M059J (cell line): ENCODE results near the gene KATNB1. TPM values are rescaled to one million over a fixed set of nuclear protein-coding genes. Genes with fewer than 3 reads are reported as not detected.
"Not testable (repeated sequence)": the region's sequence is repeated elsewhere in the genome, so short reads cannot be mapped to it uniquely, and the experiment has no call there.

Experiments
- DNase-seq: peaks from one replicate; pipeline ENCODE4 v3.0.0-alpha.2; 2012; ENCODE audit warnings: low read depth
- total RNA-seq: library from RNA; depleted of rRNA; stranded (reverse); fragments of >200 nt; shearing (Covaris generic); gene quantifications from 2 replicates; pipeline ENCODE4 v1.2.3, GENCODE V29; 2014

The KATNB1 gene
- total RNA-seq, 1 experiment from 2014 or later: 38.4 TPM

DNA sequence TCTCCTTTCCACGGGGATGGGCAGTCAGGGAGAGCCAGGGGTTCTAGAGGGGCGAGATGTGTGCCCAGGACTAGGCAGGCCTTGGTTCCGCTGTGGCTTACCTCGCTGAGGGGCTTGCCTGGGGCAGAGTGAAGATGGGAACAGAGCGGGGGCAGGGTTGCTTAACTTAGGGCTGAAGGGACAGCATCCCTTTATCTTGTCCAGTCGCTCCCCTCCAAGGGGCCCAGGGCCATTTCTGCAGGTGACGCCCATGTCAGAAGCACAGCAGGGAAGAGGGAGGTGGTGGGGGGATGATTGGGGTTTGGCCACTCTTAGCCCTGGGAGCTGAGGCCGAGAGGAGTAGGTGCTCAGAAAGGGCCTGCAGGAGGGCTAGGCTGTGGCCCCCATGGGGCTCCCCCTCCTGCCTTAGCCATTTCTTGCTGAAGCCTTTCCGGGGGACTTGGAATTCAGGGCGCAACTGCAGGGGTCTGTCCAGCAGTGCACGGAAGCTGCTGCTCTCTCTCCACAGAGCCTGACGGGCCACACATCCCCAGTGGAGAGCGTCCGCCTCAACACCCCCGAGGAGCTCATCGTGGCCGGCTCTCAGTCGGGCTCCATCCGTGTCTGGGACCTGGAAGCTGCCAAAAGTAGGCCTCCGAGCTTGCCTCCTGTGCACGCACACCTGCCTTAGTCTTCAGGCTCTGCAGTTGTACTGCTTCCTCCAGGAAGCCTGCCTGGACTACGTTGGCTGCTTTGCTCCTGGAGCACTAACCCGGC lies 8.5 kb downstream of the KATNB1 start:
- DNase-seq: no peak

DNA sequence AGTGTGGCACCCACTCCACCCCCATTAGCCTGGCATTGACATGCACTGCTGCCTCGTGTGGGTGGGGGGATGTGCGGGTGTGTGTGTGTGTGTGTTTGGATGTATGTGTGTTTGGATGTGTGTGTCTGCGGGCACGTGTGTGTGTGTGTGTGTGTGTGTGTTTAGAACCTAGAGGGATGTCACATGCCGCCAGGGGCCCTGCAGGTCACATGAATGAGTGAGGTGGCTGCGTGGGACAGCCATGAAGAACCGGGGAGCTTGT lies 9.0 kb downstream of the KATNB1 start:
- DNase-seq: no peak

DNA sequence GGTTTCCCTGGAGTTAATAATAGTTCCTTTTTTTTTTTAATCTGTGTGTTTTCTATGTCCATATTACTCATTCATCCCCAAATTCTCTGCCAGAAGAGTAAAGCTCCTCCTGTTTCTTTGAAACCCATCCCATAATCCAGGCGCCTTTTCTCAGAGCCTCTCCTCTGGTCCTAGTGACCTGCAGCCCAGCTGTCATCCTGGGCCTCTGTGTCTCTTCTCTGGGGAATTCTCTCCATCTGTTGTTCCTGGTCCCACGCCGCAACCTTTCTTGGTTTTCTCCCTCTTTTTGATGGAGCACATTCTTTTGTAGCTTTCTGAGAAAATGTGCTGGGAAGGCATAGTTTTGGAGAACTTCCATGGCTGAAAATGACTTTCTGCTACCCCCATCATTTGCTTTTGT lies 10.2 kb downstream of the KATNB1 start:
- DNase-seq: no peak

DNA sequence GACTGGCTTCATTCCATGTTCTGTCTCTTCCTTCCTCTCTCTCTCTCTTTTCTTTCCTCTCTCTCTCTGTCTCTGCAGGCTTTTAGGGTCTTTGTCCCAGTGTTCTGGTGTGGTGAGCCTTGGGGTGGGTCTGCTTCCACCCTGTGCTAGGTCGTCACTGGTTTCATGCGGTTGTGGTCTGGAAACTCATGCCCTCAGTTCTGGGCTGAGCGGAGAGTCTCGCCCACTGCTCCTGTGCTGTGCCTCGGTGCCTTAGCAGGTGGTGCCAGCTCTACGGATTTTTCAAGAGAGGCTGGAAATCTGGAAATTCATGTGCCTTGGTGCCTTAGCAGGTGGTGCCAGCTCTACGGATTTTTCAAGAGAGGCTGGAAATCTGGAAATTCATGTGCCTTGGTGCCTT lies 10.7 kb downstream of the KATNB1 start:
- DNase-seq: not testable (repeated sequence)

DNA sequence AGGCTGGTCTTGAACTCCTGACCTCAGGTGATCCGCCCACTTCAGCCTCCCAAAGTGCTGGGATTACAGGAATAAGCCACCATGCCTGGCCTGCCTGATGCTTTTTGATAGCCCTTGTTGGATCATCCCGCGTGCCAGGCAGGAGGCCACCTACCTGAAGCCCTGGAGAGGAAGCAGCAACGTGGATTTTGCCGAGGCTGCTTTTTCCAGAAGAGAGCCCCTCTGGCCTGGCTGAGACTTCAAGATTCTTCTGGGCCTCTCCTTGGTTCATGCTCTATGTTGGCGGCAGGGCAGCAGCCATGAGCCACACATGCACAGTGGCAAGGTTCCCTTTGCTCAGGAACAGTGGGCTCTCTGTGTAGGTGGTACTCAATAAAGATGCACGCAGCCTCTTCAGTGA lies 11.5 kb downstream of the KATNB1 start:
- no peak for DNase-seq

DNA sequence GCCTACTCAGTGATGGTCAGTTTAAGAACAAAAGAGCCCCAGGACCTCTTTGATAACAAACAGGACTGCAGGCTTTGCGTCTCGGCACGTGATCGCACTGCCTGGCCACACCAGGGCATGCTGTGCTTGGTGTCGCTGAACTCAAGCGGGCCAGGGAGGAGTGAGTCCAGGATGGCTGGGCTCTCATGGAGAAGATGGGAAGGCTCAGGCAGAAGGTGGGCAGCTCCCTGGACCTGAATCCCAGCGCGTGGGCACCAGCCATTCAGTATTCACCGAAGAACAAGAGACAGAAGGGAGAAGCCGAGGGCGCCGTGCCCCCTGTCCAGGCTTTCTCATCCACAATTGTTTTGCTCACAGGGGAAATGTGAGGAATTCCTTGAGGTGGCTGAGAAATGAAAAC lies 11.9 kb downstream of the KATNB1 start:
- no peak for DNase-seq

DNA sequence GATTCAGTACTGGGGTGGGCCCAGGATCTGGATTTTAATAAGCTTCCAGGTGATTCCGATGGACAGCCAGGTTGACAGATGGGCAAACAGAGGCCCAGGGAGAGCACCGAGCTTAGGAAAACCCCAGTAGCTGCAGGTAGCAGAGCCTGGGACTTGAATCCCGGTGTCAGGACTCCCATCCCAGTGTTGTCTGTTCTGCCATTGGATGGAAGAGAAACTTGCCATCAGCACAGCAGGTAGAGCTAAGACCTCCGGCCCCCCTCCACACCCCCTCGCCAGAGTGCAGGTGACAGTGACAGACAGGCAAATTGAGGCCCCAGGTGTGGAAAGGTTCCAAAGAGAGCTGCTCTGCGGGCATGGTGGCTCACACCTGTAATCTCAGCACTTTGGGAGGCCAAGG lies 12.4 kb downstream of the KATNB1 start:
- DNase-seq: no peak

DNA sequence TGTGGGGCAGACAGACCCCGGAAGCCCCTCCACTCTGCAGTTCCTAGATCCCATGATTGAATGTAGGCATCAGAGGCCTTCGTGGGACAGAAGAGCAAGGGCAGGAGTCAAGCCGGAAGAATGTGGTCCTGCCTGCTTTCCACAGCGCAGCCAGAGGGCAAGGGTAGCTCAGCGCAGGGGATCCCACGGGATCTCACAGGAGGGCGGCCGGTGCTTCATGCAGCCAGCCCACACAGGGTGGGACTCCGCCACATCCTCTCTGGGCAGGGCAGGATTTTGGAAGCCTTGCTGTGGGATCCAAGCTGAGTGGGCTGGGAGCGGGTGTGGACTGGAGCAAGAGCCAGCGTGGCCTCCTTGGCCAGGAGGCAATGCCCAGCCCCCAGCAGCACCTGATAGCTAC lies 13.0 kb downstream of the KATNB1 start:
- no peak for DNase-seq

DNA sequence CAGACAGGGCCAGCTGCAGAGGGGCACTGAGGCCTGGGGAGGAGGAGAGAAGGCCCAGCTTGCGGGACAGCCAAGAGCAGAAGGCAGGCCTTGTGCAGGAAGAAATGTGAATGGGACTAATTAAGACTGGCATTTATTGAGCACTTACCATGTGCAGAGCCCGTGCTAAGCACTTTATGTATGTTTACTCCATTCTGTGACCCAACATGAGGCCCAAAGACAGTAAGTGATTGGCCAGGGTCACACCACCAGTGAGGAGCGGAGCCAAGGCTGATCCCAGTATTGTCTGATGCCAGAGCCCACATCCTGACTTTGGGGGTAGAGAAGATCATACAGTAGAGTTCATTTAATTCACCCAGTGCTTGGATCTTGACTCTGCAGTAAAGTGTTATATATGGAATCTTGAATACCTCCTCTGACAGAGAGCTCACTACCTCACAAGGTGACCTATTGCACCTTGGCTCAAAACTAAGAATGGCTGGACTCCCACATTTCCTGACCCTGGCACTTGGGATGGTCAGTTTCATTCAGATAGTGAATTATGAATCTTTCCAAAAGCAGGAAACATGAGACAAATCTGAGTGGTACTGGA lies 13.6 kb downstream of the KATNB1 start:
- no peak for DNase-seq

DNA sequence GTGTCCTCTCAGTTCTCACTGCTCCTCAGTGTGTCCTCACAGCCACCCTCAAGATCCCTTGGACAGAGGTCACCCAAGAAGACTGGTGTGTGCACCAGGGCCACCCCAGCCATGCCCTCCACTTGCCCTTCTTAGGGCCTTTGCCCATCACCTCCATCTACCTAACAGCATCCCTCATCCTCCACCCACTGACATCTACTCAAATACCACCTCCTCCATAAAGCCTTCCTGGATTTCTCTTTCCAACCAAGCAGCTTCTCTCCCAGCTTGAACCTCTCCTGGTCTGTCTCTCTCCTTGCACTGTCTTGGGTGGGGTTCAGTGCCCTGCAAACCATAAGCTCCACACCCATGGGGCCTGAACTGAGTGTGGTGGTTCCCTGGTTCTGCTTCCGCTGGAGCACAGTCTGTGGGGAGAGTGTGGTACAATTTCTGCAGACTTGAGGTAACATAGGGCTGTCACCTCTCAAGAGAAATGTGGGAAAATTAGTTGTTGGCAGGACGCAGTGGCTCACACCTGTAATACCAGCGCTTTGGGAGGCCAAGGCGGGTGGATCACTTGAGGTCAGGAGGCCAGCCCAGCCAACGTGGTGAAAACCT lies 14.4 kb downstream of the KATNB1 start:
- no peak for DNase-seq

DNA sequence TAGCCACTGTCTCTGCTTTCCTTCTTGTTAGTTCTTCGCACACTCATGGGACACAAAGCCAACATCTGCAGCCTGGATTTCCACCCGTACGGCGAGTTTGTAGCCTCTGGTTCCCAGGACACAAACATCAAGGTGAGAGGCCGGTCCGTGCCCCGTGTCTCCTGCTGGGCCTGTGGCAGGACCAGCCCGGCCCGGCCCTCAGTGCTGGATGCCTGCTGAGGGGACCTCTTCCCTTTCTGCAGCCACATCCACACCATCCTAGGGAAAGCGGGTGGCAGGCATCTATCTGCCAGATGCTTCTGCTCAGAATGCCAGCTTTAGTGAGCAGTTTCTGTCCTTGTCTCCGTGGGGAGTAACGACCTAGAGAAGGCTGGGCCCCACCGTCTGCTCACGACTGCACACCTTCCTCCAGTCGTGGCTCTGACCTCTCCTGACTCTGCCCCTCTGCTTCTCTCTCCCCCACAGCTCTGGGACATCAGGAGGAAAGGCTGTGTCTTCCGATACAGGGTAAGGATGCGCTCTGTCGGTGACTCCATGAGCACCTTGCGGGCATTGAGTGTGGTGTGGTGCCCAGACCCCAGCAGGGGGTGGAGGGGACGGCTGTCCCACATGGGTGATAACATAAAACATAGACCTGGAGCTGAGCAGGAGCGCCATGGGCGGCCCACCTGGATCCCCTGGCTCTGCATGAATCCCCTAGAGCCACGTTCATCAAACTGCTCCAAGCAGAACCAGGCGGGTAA lies 15.4 kb downstream of the KATNB1 start:
- DNase-seq: no peak

DNA sequence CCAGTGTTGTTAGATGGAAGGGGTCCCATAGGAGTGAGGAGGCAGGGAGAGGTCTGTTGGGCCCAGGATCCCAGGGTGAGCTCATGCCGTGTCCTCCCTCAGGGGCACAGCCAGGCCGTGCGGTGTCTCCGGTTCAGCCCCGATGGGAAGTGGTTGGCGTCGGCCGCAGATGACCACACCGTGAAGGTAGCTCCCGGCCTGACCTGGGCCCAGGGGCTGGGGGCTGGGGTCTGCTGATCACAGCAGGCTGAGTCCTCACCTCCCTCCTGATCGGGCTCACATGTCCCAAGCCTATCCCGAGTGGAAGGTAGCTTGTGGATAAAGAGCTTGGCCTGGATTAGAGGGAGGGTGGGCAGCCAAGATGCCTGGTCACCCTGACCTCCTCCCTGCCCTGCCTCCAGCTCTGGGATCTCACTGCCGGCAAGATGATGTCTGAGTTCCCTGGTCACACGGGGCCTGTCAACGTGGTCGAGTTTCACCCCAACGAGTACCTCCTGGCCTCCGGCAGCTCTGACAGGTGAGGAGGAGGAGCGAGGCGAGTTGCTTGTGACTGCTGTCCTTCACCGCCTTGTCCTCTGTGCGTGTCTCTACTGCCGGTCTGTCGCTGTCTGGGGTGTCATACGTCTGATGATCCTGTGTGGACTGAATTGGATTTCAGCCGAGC lies 16.1 kb downstream of the KATNB1 start:
- no peak for DNase-seq

DNA sequence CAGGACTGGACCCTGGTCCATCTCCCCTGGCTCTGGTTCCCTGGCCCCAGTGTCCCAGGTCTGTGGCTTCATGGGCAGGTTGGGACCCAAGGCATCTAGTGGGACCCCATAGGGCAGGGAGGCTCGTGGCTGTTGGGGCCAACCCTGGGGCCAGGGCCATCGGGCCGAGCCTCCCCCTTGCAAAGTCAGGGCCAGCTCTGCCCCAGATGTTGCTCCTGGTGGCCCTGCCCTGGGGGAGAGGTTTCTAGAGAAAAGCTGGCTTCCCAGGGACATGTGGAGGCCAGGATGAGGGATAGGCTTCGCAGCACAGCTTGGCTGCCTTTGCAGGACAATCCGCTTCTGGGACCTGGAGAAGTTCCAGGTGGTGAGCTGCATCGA lies 16.6 kb downstream of the KATNB1 start:
- DNase-seq: no peak

DNA sequence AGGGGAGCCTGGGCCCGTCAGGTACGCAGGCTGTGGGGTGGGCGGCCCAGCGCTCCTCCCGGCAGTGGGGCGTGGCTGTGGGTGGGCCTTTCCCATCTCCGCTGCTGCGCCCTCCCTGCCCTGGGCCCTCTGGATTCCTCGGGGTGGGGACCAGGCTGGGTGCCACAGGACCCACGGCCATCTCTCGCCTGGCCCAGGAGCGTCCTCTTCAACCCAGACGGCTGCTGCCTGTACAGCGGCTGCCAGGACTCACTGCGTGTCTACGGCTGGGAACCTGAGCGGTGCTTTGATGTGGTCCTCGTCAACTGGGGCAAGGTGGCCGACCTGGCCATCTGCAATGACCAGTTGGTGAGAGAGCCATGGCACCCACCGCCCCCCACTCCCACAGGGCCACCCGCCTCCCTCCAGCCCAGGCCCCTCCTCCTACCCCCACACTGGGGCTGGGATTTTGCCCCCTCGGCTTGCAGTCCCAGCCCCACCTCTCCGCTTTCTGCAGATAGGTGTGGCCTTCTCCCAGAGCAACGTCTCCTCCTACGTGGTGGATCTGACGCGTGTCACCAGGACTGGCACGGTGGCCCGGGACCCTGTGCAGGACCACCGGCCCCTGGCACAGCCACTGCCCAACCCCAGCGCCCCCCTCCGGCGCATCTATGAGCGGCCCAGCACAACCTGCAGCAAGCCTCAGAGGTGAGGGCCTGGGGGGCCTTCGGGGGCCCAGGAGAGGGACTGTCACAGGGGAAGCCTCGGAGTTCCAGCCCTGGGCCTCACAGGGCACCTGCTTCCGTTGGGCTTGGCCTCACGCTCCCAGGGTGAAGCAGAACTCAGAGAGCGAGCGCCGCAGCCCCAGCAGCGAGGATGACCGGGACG lies 17.2 kb downstream of the KATNB1 start:
- DNase-seq: no peak

DNA sequence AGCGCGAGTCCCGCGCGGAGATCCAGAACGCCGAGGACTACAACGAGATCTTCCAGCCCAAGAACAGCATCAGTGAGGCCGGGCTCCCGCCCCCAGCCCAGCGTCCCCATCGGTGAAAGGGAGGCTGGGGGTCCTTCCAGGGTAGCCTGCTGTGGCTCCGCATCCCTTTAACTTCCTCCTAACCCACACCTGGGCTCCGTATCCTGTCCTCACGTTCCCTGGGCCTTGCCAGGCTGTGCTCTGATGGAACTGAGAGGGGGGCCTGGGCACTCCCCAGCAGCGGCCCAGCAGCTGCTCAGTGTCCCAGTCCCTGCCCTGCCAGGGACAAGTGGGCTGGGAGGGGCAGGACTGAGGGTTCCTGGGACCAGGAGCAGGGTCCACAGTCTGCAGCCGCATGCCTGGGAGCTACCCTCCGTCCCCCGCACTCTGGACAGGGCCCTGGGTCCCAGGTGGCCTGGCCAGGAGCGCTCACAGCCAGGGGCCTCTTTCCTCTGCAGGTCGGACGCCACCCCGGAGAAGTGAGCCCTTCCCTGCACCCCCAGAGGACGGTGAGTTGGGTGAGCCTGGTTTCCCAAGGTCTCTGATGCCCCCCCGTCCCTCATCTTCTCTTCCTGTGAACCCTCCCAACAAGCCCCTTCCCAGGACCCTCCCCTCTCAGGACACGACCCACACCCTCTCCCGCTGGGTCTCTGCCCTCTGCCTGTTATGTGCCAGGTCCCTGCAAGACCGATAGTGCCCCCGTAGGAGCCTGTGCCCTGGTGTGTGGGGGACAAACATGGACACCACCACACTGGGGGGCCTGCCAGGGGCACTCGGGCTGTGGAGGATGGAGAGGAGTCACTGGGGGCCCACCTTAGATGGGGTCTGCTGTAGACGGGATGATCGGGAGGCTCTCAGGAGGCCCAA lies 18.1 kb downstream of the KATNB1 start:
- no peak for DNase-seq

DNA sequence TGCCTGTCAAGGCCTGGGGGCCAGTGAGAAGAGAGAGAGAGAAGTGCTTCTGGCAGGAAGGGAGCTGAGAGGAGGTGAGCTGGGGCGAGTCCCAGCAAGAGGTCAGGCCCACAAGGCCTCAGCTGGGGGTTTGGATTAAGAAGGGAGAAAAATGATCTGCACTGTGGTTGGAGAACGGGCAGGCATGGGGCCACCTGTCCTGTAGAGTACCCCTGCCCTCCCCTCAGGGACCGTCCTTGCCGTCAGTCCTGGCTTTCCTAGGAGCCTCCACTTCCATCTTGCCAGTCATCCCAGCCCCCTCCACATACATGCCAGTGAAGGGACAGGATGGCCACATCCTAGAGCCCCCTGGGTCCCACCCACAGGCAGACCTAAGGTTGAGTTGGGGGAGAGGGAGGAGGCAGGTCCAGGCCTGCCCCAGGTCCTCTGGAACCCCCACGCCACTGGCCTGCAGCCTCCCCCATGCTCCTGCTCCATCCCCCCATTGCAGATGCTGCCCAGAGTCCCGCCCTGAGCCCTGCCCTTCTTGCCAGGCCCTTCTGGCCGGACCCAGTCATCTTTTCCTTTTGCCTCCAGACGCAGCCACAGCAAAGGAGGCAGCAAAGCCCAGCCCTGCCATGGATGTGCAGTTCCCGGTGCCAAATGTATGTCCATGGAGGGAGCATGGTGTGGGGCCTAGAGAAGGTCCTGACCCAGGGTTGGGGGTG lies 18.9 kb downstream of the KATNB1 start:
- DNase-seq: no peak

DNA sequence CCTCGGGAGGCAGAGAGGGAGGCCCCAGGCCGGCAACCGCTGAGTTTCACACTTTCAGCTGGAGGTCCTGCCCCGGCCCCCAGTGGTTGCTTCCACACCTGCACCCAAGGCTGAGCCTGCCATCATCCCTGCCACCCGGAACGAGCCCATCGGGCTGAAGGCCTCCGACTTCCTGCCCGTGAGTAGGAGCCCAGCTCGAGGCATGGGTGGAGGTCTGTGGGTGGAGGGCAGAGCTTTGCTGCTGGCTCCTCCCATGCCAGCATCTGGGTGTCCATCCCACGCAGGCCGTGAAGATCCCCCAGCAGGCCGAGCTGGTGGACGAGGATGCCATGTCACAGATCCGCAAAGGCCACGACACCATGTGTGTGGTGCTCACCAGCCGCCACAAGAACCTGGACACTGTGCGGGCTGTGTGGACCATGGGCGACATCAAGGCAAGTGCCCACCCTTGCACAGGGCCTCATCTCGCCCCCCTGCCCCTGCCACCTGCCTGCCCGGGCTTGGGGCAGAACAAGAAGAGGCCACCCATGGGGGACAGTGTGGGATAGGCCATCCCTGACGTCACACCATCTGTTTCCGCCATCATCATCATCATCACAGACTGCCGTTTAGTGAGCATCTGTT lies 19.6 kb downstream of the KATNB1 start:
- no peak for DNase-seq

DNA sequence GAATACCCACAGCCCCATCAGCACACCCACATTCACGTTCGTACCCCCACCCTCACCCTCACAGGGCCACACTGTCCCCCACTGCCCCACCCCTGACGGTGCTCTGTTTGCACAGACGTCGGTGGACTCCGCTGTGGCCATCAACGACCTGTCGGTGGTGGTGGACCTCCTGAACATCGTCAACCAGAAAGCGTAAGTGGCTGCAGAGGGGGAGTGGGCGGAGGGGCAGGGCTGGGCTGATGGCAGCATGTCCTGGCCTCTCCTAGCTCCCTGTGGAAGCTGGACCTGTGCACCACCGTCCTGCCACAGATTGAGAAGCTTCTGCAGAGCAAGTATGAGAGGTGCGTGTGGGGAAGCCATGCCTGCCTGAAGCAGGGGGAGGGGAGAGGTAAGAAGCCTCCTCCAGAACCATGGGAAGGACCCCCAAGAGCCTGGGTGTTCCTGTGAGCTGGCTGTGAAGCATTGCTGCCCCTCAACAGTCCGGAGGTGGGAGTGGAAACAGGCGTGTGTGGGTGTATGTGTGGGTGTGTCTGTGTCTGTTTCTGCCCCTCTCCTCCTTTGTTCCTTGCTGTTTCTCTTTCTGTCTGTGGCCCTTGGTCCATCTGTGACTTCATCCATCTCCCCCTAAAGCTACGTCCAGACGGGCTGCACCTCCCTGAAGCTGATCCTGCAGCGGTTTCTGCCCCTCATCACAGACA lies 20.3 kb downstream of the KATNB1 start:
- no peak for DNase-seq
